Lower leg skin (tissue), 3 donors: ENCODE results near the gene PSD2.

Experiments used
- CTCF ChIP-seq, 3 donors: fragments of 450-650 bp; IDR thresholded peaks; one replicate each; pipeline ENCODE4 v1.5.1; 2016; ENCODE audit warnings: antibody characterized with exemption in 3 of 3, mild to moderate bottlenecking in 3 of 3, moderate library complexity in 2 of 3
- POLR2A ChIP-seq, 2 donors: fragments of 450-650 bp; IDR thresholded peaks; one replicate each; pipeline ENCODE4 v1.6.1; 2016 to 2017; ENCODE audit warnings: antibody characterized with exemption in 2 of 2, mild to moderate bottlenecking in 1 of 2, moderate library complexity in 1 of 2

- TF ChIP-seq CTCF (IDR thresholded peaks at IDR 0.05) (no peak), POLR2A (IDR thresholded peaks at IDR 0.05) (no peak)
These were observed 47.1 kb upstream of the PSD2 start for GRCh38 chr5:139748505-139748826.
